Fibroblast of peridontal ligament (primary cell): ENCODE data around the gene KIF18B.

Experiments
- DNase-seq: peaks from one replicate; pipeline ENCODE4 v3.0.0-alpha.2; 2010; ENCODE audit errors: extremely low read depth

KIF18B gene

GRCh38 chr17:44947461-44948314 lies at the start of gene KIF18B:
KIF18B (minus strand) TSS chr17:44947773; CDS start chr17:44936344, 11,429 bp downstream.
- DNase-seq, result peak; percentile 95

- no peak for DNase-seq
Measured at GRCh38 chr17:44996304-44996703, 48.7 kb upstream of the KIF18B start.

- DNase-seq, result no peak
Measured at GRCh38 chr17:44995436-44996001, 47.9 kb upstream of the KIF18B start.

DNA sequence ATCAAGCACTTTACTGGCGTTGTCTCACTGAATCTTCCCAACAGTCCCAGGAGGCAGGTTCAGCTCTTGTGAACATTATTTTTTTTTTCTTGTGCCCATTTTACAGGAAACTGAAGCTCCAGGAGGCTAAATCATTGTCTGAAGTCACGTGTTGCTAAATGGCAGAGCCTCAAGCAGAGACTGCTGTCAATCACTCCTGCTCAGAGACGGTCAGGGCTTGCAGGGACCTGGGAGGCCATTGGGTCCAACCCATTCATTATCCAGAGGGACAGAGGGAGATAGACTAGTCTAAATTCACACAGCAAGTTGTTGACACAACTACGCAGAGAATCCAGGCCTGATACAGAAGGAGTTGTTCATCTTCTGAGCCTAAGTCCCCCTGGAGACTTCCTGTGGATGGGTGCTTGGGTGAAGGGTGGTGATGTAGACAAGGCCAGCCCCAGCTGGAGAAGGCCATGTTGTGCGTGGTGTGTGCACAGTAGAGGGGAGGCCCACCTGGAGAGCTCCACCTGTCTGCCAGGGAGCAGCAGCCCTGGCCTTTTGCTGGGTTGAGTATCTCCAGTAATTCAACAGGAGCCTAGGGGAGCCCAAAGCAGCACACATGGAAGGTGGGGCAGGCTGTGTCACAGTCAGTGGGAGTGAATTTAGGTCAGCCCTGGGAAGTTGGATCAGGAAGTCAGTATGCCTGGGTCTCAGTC lies 44.8 kb upstream of the KIF18B start:
- DNase-seq, result no peak

GRCh38 chr17:44990994-44991393 lies 43.4 kb upstream of the KIF18B start:
- no peak for DNase-seq

GRCh38 chr17:44989552-44990138 lies 42.1 kb upstream of the KIF18B start:
- no peak for DNase-seq

DNA sequence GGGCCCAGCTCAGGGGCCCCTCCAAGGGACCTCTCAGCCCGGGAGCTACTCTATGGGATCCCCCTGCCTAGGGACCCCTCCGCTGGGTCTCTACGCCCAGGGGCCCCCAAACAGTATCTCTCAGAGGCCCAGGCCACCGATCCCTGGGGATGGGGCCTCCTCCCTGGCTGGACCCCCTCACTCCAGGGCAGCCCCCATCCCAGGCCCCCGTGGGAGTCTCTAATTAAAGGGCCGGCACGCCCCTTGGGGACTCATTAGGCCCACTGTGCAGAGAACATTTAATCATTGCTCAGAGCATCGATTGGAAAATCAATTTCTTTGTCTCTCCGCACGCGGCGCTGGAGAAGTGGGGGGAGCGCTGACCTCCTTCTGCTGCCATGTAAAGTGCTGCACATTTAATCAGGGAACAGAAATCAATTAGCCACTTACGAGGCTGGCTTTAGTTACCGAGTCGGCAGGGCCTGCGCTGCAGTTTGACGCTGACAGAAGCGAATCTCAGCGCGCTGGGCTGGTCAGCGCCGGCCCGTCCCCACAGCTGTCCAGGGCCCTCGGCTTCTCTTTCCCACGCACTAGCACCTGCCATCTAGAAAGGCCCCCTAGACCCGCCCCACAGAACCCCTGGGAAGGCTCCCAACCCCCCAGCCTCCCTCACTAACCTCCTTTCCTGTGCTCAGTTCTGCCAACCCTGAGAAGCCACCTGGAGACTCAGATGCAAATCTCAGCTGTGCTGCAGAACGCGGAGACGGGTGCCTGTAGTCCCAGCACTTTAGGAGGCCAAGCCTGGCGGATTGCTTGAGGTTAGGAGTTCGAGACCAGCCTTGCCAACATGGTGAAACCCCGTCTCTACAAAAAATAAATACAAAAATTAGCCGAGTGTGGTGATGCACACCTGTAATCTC lies 40.7 kb upstream of the KIF18B start:
- DNase-seq, result no peak

GRCh38 chr17:44983563-44983962 lies 36.0 kb upstream of the KIF18B start:
- DNase-seq, result no peak

DNA sequence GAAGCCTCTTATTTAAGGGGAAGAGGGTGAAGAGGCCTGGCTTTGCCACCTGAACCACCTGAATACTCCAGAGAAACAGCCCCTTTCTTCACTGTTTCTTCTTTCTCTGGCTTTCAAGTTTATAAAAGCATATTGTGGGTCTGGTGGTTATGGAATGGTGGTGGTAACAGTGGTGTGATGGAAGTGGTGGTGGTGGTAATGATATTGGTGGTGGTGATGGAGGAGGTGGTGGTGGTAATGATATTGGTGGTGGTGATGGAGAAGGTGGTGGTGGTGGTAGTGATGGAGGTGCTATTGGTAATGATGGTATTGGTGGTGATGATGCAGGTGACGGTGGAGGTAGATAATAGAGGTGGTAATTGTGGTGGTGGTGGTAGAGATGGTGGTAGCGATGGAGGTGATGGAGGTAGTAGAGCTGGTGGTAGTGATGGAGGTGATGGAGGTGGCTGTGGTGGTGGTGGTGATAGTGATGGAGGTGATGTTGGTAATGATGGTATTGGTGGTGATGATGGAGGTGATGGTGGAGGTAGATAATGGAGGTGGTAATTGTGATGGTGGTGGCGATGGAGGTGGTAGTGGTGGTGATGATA lies 34.6 kb upstream of the KIF18B start:
- no peak for DNase-seq

DNA sequence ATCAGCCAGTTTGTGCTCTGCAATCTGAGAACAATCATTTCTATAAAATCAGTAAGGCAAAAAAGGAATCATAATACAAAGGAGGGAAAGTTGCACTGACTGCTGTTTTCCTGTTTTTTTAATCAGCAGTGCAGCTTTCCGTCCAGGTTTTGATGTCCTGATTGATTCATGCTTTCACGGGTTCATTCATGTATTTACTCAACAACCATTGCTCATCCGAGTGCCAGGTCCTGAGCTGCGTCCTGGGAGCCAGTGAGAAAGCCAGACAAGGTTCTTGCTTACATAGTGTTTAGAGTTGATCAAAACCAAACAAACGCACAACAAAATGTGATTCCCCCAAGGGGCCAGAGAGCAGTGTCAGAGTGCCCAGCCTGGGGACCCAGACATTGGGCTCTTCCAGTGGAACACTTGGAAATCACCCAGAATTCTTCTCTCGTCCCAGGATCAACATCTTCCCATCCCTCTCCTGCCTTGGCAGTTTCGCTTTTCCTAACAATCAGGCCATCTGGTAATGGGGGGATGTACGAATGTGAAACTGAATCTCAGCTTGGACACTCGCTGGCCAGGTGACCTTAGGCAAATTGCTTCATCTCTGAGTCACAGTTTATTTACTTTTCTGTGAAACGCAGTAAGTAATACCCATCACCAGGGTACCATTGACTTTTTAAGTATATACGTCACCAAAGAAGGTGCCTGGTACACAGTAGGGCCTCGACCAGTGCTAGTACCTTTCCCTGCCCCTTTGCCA lies 33.8 kb upstream of the KIF18B start:
- DNase-seq, result peak; percentile 74

GRCh38 chr17:44979426-44979995 lies 31.9 kb upstream of the KIF18B start:
- DNase-seq, result peak; percentile 56

DNA sequence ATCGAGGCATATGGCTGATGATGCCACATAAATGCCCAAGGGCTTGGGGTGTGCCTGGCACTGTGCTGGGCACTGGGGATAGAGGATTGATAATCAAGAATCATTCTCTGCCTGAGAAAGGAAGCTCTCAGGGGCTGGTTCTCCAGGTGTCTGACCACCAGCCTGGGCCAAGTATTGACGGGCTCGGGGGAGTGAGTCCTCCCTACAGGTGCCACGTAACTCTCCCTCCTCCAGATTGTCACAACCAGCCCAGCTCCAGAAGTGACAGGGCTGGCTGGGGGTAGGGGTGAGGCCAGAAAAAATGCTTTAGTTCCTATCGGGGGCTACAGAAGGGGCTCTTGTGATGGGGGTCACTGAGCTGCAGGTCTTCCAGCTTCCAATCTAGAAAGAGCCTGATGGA lies 31.2 kb upstream of the KIF18B start:
- no peak for DNase-seq

GRCh38 chr17:44977814-44978550 lies 30.4 kb upstream of the KIF18B start:
- no peak for DNase-seq

DNA sequence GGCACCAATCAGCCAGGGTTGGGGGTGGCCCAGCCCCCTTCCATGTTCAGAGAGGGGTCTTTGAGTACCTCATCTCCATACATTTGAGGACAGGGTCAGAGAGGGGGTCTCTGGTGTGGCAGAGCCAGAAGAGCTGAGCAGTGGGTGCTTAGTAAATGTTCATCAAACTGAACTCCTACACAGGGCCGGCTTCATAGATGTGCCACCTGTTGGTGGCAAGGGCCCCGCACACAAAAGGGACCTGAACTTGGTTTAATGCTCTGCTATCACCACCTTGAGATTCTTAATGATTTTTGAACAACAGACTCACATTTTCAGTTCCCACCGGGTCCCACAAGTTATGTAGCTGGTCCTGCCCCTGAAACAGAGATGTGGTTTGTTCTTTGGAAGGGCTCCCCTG lies 29.5 kb upstream of the KIF18B start:
- no peak for DNase-seq

DNA sequence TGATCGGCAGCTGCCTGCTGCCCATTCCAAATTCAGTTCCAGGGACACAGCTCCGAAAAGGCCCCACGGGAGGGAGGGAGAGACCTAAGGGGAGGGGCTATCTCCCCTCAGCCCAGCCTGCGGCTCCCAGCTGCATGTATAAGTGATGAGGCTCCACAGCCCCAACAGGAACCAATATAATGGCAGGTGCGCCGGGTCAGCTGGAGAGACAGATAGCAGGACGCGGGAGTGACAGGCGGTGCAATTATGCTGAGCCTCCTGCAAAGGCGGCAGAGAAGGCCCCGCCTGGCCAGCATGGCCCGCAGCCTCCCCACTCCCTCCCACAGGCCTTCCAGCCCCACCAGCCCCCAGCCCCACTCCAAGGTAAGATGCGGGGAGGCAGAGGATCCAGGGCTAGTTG lies 28.6 kb upstream of the KIF18B start:
- no peak for DNase-seq

DNA sequence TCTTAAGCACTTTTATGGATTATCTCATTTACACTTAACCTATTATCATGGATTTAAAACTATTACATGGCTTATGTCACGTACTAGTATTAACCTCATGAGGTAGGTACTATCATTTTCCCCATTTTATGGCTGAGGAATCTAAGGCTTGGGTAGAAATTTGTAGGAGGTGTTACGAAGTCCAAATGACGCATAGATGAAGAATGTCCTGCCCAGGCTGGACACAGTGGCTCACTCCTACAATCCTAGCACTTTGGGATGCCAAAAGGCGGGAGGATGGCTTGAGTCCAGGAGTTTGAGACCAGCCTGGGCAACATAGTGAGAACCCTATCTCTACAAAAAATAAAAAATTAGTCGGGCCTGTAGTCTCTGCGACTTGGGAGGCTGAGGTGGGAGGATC lies 25.4 kb upstream of the KIF18B start:
- DNase-seq, result no peak

- DNase-seq, result no peak
Measured at GRCh38 chr17:44971776-44972483, 24.4 kb upstream of the KIF18B start.

DNA sequence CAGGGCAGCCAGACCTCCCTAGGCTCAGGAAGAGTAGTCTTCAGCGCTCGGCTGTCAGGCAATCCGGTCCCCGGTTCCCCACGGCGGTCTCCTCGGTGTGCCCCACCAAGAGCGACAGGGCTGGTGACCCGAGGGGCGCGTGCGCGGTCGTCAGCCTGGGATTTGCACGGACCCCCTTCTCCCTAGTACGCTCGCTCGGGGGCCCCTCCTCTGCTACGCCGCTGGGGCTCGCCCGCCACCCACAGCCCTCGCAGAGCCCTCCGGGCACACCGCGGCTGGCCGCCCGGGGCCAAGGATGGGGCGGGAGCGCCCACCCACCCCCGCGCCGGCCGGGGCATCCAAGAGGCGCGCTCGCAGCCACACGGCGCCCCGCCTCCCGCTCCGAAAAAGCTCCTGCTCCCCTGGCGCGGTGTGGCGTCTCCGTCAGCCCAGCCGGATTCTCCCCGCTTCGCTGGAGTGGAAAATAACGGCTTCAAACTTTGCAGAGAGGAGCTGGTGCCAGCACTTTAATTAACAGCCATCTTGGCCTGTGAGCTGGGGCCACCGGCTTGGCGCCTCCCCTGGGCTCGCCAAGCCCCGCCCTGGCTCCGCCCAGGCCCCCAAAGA lies 22.7 kb upstream of the KIF18B start:
- DNase-seq, result peak; percentile 15
